ENCODE data around the gene MT1F. TPM values are rescaled to one million over a fixed set of nuclear protein-coding genes. Genes with fewer than 3 reads are reported as not detected.

MT1F gene
- polyA plus RNA-seq, 1 donor from 2014 or later = 1.8 TPM

DNA sequence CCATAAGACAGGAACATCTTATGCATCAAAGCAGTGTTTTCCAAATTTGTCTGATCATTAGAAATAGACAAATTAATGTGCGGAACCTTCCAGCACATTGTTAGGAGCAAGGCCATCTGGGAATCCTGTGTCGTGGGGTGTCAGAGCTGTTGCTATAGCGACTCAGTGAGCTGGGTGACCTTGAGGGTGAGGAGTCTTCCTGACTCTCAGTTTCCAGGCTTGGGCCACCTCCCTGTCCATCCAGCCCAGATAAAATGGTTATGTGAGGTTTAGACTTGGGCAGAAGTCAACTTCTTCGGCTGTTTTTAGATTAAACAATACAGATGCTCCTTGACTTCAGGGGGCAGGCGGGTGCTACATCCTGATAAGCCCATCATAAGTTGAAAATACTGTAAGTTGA is 45.1 kb downstream of the MT1F start:
- no peaks in the 10 kb centered on the region for H3K27me3 ChIP-seq (ENCODE audit: insufficient read depth, low read depth, low read length)
- no peaks in the 10 kb centered on the region for H3K36me3 ChIP-seq (ENCODE audit: insufficient read depth, low read length)
- no peaks in the 10 kb centered on the region for H3K9me3 ChIP-seq (ENCODE audit: low read length)
- H3K27ac ChIP-seq (ENCODE audit: low read length) = no peak overlapping the region
- H3K79me2 ChIP-seq (replicated peaks; ENCODE audit: insufficient read depth, low read length) = no peaks in the 10 kb centered on the region
- no peak overlapping the region for H3K4me3 ChIP-seq (ENCODE audit: low read length)
- H3K9ac ChIP-seq (ENCODE audit: low read length) = no peak overlapping the region
- H3F3A ChIP-seq (ENCODE audit: insufficient read depth, low read length, poor library complexity, severe bottlenecking) = no peaks in the 10 kb centered on the region
- no peak overlapping the region for H3K4me2 ChIP-seq (ENCODE audit: low read length)
- TF ChIP-seq MXI1 (conservative IDR thresholded peaks at IDR 0.05; ENCODE audit: poor library complexity, severe bottlenecking) = no peak
- no peak for TF ChIP-seq POLR2AphosphoS5 (IDR thresholded peaks at IDR 0.05)
- TF ChIP-seq, protein P1, sequence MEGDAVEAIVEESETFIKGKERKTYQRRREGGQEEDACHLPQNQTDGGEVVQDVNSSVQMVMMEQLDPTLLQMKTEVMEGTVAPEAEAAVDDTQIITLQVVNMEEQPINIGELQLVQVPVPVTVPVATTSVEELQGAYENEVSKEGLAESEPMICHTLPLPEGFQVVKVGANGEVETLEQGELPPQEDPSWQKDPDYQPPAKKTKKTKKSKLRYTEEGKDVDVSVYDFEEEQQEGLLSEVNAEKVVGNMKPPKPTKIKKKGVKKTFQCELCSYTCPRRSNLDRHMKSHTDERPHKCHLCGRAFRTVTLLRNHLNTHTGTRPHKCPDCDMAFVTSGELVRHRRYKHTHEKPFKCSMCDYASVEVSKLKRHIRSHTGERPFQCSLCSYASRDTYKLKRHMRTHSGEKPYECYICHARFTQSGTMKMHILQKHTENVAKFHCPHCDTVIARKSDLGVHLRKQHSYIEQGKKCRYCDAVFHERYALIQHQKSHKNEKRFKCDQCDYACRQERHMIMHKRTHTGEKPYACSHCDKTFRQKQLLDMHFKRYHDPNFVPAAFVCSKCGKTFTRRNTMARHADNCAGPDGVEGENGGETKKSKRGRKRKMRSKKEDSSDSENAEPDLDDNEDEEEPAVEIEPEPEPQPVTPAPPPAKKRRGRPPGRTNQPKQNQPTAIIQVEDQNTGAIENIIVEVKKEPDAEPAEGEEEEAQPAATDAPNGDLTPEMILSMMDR (IDR thresholded peaks at IDR 0.05; ENCODE audit: poor library complexity, severe bottlenecking) = no peak
- no peak for TF ChIP-seq SMC3 (conservative IDR thresholded peaks at IDR 0.05; ENCODE audit: poor library complexity)
- TF ChIP-seq RAD21 (conservative IDR thresholded peaks at IDR 0.05) = no peak
- H2AFZ ChIP-seq (ENCODE audit: low read depth, low read length) = no peak overlapping the region
- H3K9me2 ChIP-seq (ENCODE audit: insufficient read depth, low read length) = no peaks in the 10 kb centered on the region
- no peaks in the 10 kb centered on the region for H4K20me1 ChIP-seq (ENCODE audit: insufficient read depth)

Other genes starting within 250 kb of the MT1F start
- gene AMFR, start 232.4 kb upstream of the MT1F start, polyA plus RNA-seq = 101 and 103 TPM in 2 replicates
- gene NUDT21, start 206.6 kb upstream of the MT1F start, polyA plus RNA-seq = 168 and 192 TPM in 2 replicates
- 35.6 and 36.3 TPM in 2 replicates for gene OGFOD1, start 206.4 kb upstream of the MT1F start, polyA plus RNA-seq
- gene BBS2, start 137.9 kb upstream of the MT1F start, polyA plus RNA-seq = 197 and 222 TPM in 2 replicates
- not detected in 2 replicates for gene MT4, start 92.9 kb upstream of the MT1F start, polyA plus RNA-seq
- gene MT3, start 68.4 kb upstream of the MT1F start, polyA plus RNA-seq = 1.9 and 8.2 TPM in 2 replicates
- not detected in 2 replicates for gene MT2A, start 49.4 kb upstream of the MT1F start, polyA plus RNA-seq
- gene MT1E, start 32.2 kb upstream of the MT1F start, polyA plus RNA-seq = not detected in 2 replicates
- not detected in 2 replicates for gene MT1M, start 25.3 kb upstream of the MT1F start, polyA plus RNA-seq
- not detected in 2 replicates for gene MT1A, start 19.3 kb upstream of the MT1F start, polyA plus RNA-seq
- gene MT1B, start 6.1 kb upstream of the MT1F start, polyA plus RNA-seq = not detected in 2 replicates
- not detected in 2 replicates for gene MT1G, start 10.1 kb downstream of the MT1F start, polyA plus RNA-seq
- not detected in 2 replicates for gene MT1H, start 11.9 kb downstream of the MT1F start, polyA plus RNA-seq
- 3.0 and 8.1 TPM in 2 replicates for gene MT1X, start 24.5 kb downstream of the MT1F start, polyA plus RNA-seq
- gene NUP93, start 72.2 kb downstream of the MT1F start, polyA plus RNA-seq = 237 and 264 TPM in 2 replicates
- 0.09 TPM in 1 of 2 replicates, not detected in the other for gene SLC12A3, start 207.2 kb downstream of the MT1F start, polyA plus RNA-seq

Measured in neural cell (in vitro differentiated cells).